GM23338 (cell line): ENCODE data around the gene IL20. TPM values are rescaled to one million over a fixed set of nuclear protein-coding genes. Genes with fewer than 3 reads are reported as not detected.

Experiments used
- ATAC-seq: fragments of 200-7000 bp; cut with Tn5 transposase; 3 replicates; pipeline ENCODE4 v1.9.1; 2020
- DNase-seq: peaks from one replicate; pipeline ENCODE4 v3.0.0-alpha.2; 2015; ENCODE audit warnings: low spot score
- H2AFZ ChIP-seq: fragments of 200-600 bp; sonication (generic); 2 replicates; pipeline ENCODE4 v1.8.0; 2016; ENCODE audit warnings: antibody characterized with exemption, mild to moderate bottlenecking, moderate library complexity
- H3F3A ChIP-seq: fragments of 200-600 bp; sonication (generic); replicated peaks from 2 replicates; pipeline ENCODE4 v1.8.0; 2017; ENCODE audit warnings: antibody characterized with exemption, mixed run types, low read depth
- H3K27ac ChIP-seq: fragments of 200-600 bp; sonication (generic); 2 replicates; pipeline ENCODE4 v1.6.1; 2016; ENCODE audit warnings: low read depth
- H3K27me3 ChIP-seq: fragments of 200-600 bp; sonication (generic); 2 replicates; pipeline ENCODE4 v1.8.0; 2016; ENCODE audit warnings: mild to moderate bottlenecking, mixed run types, moderate library complexity; ENCODE audit not compliant: insufficient read depth
- H3K36me3 ChIP-seq: fragments of 200-600 bp; sonication (generic); 2 replicates; pipeline ENCODE4 v1.8.0; 2016; ENCODE audit warnings: mild to moderate bottlenecking; ENCODE audit not compliant: insufficient read depth
- H3K4me1 ChIP-seq: fragments of 200-600 bp; sonication (generic); 2 replicates; pipeline ENCODE4 v1.8.0; 2016; ENCODE audit warnings: mild to moderate bottlenecking, moderate library complexity; ENCODE audit not compliant: insufficient read depth
- H3K4me2 ChIP-seq: fragments of 200-600 bp; sonication (generic); 2 replicates; pipeline ENCODE4 v1.7.1; 2017; ENCODE audit warnings: mixed run types
- H3K4me3 ChIP-seq: fragments of 200-600 bp; sonication (generic); 2 replicates; pipeline ENCODE4 v1.6.1; 2016; ENCODE audit warnings: mixed run types
- H3K79me2 ChIP-seq: fragments of 200-600 bp; sonication (generic); replicated peaks from 2 replicates; pipeline ENCODE4 v1.8.0; 2017; ENCODE audit warnings: mild to moderate bottlenecking; ENCODE audit not compliant: insufficient read depth
- H3K9me2 ChIP-seq: fragments of 200-600 bp; sonication (generic); 2 replicates; pipeline ENCODE4 v1.8.0; 2017; ENCODE audit not compliant: insufficient read depth
- H4K20me1 ChIP-seq: fragments of 200-600 bp; sonication (generic); replicated peaks from 2 replicates; pipeline ENCODE4 v1.8.0; 2017; ENCODE audit warnings: mild to moderate bottlenecking; ENCODE audit not compliant: insufficient read depth
- H3K27ac Mint-ChIP-seq: 2 replicates; pipeline ENCODE4 v1.8.0; 2020; ENCODE audit warnings: inconsistent platforms, mild to moderate bottlenecking, moderate library complexity, mixed read lengths
- H3K27me3 Mint-ChIP-seq: 3 replicates; pipeline ENCODE4 v1.8.0; 2022; ENCODE audit warnings: low read depth, mild to moderate bottlenecking, moderate library complexity, mixed read lengths, inconsistent platforms; ENCODE audit not compliant: insufficient read depth, poor library complexity
- H3K36me3 Mint-ChIP-seq: 3 replicates; pipeline ENCODE4 v1.8.0; 2021; ENCODE audit warnings: low read depth, mild to moderate bottlenecking, inconsistent platforms, moderate library complexity, mixed read lengths
- H3K4me1 Mint-ChIP-seq: 3 replicates; pipeline ENCODE4 v1.8.0; 2020; ENCODE audit warnings: mild to moderate bottlenecking, inconsistent platforms, mixed read lengths
- H3K4me3 Mint-ChIP-seq: 3 replicates; pipeline ENCODE4 v1.8.0; 2021; ENCODE audit warnings: moderate library complexity, mild to moderate bottlenecking, inconsistent platforms, mixed read lengths
- H3K9me3 Mint-ChIP-seq: 3 replicates; pipeline ENCODE4 v1.8.0; 2020; ENCODE audit warnings: moderate library complexity, mild to moderate bottlenecking, inconsistent platforms, mixed read lengths
- CREB1 ChIP-seq: fragments of 250-450 bp; sonication (Bioruptor Pico); IDR thresholded peaks from 2 replicates; pipeline ENCODE4 v1.5.0; 2020; ENCODE audit warnings: low read depth, mild to moderate bottlenecking, moderate library complexity
- CTCF ChIP-seq, 2 experiments: fragments of 200-600 bp in 1 of 2; sonication (generic) in 1 of 2; conservative IDR thresholded peaks; 2 replicates each; pipeline versions ENCODE4 v1.5.1 to v1.6.1; 2016 to 2017; ENCODE audit warnings: antibody characterized with exemption in 2 of 2, low read depth in 2 of 2, mild to moderate bottlenecking in 2 of 2, moderate library complexity in 1 of 2
- ETS1 ChIP-seq: IDR thresholded peaks from 2 replicates; pipeline ENCODE4 v1.6.1; 2016; ENCODE audit warnings: antibody characterized with exemption
- EZH2 ChIP-seq: fragments of 200-600 bp; sonication (generic); IDR thresholded peaks from one replicate; pipeline ENCODE4 v1.8.0; 2017; ENCODE audit warnings: antibody characterized with exemption, mild to moderate bottlenecking, low read depth; ENCODE audit not compliant: unreplicated experiment
- EZH2phosphoT487 ChIP-seq: fragments of 200-600 bp; sonication (generic); IDR thresholded peaks from one replicate; pipeline ENCODE4 v1.8.1; 2018; ENCODE audit warnings: antibody characterized with exemption; ENCODE audit not compliant: unreplicated experiment
- JUNB ChIP-seq: IDR thresholded peaks from one replicate; pipeline ENCODE4 v1.6.1; 2016; ENCODE audit warnings: antibody characterized with exemption; ENCODE audit not compliant: unreplicated experiment
- NANOG ChIP-seq: IDR thresholded peaks from 2 replicates; pipeline ENCODE4 v1.6.1; 2016; ENCODE audit warnings: antibody characterized with exemption, borderline replicate concordance
- POLR2AphosphoS5 ChIP-seq: IDR thresholded peaks from 2 replicates; pipeline ENCODE4 v1.6.1; 2016; ENCODE audit warnings: antibody characterized with exemption, low read depth
- REST ChIP-seq: IDR thresholded peaks from one replicate; pipeline ENCODE4 v1.6.1; 2018; ENCODE audit warnings: antibody characterized with exemption; ENCODE audit not compliant: unreplicated experiment
- STAT1 ChIP-seq: IDR thresholded peaks from one replicate; pipeline ENCODE4 v1.6.1; 2016; ENCODE audit warnings: antibody characterized with exemption; ENCODE audit not compliant: unreplicated experiment
- ZNF114 ChIP-seq: fragments of 250-450 bp; sonication (Bioruptor Pico); IDR thresholded peaks from 2 replicates; pipeline ENCODE4 v1.5.0; 2020; ENCODE audit warnings: mild to moderate bottlenecking, moderate library complexity
- ZNF331 ChIP-seq: fragments of 250-450 bp; sonication (Bioruptor Pico); IDR thresholded peaks from 2 replicates; pipeline ENCODE4 v1.5.0; 2020; ENCODE audit warnings: low read depth, mild to moderate bottlenecking, moderate library complexity
- ZNF462 ChIP-seq: fragments of 250-450 bp; sonication (Bioruptor Pico); IDR thresholded peaks from 2 replicates; pipeline ENCODE4 v1.5.0; 2020; ENCODE audit warnings: mild to moderate bottlenecking, moderate library complexity
- polyA plus RNA-seq: library from polyadenylated mRNA; unstranded; fragments of >200 nt; fragmentation: Nextera tagmentation; extraction: Ambion mirVana; gene quantifications from 2 replicates; pipeline ENCODE4 v1.2.1, GENCODE V29; 2016
- total RNA-seq: library from RNA; depleted of rRNA; stranded (reverse); fragments of >200 nt; shearing (Covaris generic); gene quantifications from 2 replicates; pipeline ENCODE4 v1.2.3, GENCODE V29; 2014

IL20 gene
- total and polyA plus RNA-seq, 2 experiments from 2014 or later: not detected

GRCh38 chr1:206891412-206891811, 26.0 kb downstream of the IL20 start:
- Histone ChIP-seq H3K36me3 (no peaks in the 10 kb centered on the region; the same call in 1 of the 2 replicates), H3K79me2 (no peaks in the 10 kb centered on the region), H3F3A (no peaks in the 10 kb centered on the region), H3K4me2 (no peak overlapping the region), H3K9me2 (0 out of 2 replicates have a peak, but pooled peaks cover 10% of the 10 kb centered on the region), H3K4me1 (peaks cover 18% of the 10 kb centered on the region), H3K27ac (no peak overlapping the region), H2AFZ (no peak overlapping the region), H4K20me1 (no peaks in the 10 kb centered on the region), H3K4me3 (no peak overlapping the region), H3K27me3 (no peaks in the 10 kb centered on the region)
- H3K4me1 Mint-ChIP-seq: peaks cover 19% of the 10 kb centered on the region
- no peak for DNase-seq
- H3K27ac Mint-ChIP-seq: no peak overlapping the region
- no peak for ATAC-seq
- no peaks in the 10 kb centered on the region; the same call in 2 of the 3 replicates for H3K9me3 Mint-ChIP-seq
- no peaks in the 10 kb centered on the region for H3K36me3 Mint-ChIP-seq
- H3K27me3 Mint-ChIP-seq: peaks cover 6% of the 10 kb centered on the region
- TF ChIP-seq ZNF331 (CRISPR knock-in tag) (no peak), NANOG (no peak), EZH2phosphoT487 (no peak), ETS1 (no peak), POLR2AphosphoS5 (no peak), CTCF (conservative IDR thresholded peaks at IDR 0.05; ENCODE audit: low read depth in 2 of 2) (no peak), CREB1 (CRISPR knock-in tag) (no peak), ZNF114 (CRISPR knock-in tag) (no peak), EZH2 (no peak), ZNF462 (no peak), JUNB (no peak), STAT1 (no peak), REST (no peak)
- H3K4me3 Mint-ChIP-seq: no peak overlapping the region
